ENCODE measurements around the gene MRPL34.

MRPL34 gene

DNA sequence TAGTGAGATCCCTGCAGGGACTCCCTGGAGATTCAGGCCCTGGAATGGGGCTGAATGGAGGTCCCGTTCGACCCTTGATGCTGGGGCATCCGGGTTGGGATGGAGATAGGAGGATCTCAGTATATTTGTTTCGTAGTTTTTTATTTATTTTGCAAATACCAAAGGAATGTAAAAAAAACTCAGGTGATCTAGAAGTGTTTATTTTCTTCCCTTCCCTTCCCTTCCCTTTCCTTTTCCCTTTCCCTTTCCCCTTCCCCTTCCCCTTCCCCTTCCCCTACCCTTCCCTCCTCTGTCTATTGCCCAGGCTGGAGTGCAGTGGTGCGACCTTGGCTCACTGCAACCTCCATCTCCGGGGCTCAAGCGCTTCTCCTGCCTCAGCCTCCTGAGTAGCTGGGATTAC lies 36.2 kb downstream of the MRPL34 start:
- no peak for DNase-seq

GRCh38 chr19:17346109-17346671 lies 40.5 kb downstream of the MRPL34 start:
- DNase-seq = peak; percentile 64 to 72

GRCh38 chr19:17347361-17347760 lies 41.7 kb downstream of the MRPL34 start:
- DNase-seq = no peak

DNA sequence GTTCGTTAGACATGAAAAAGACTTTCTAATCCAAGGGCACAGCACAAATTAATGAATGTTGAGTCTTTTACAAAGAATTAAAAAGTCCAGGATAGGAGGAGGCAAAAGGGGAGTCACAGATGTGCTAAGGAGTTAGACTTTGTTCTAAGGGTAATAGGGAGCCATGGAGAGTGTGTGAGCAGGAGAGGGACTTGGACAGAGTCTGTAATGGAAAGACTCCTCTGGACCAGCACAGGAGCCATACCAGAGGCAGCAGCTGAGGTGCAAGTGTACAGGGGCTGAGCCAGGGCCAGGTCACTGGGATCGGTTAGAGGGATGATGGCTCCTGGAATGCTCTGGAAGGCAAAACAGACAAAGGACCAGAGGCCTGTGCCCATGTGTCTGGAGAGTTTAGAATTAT lies 42.2 kb downstream of the MRPL34 start:
- no peak for DNase-seq

GRCh38 chr19:17348700-17349099 lies 43.0 kb downstream of the MRPL34 start:
- DNase-seq = no peak

DNA sequence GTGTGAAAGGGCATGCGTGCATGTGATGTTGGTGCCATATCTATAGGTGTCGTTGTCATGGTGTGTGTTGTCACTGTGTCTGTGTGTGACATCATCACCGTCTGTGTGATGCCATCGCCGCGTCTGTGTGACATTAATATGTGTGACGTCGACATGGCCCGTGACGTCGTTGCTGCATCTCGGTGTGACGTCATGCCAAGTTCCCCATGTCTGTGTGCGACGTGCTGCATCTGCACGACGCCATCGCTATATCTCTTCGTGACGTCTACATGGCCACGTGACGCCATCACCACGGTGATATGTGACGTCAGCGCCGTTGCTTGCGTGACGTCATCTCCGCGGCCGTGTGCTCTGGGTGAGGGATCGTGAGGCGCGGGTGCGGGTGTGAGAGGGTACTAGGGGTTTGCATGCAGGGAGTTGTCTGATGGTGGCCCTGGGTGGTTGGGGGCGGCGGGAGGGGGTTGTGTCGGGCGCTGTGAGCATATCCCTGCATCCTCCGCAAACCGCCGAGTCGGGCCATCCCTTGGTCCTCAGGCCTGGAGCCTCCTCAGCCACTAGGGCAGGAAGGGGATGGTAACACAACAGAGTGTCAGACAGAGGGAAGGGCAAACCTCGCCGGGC lies 46.3 kb downstream of the MRPL34 start:
- DNase-seq = no peak

DNA sequence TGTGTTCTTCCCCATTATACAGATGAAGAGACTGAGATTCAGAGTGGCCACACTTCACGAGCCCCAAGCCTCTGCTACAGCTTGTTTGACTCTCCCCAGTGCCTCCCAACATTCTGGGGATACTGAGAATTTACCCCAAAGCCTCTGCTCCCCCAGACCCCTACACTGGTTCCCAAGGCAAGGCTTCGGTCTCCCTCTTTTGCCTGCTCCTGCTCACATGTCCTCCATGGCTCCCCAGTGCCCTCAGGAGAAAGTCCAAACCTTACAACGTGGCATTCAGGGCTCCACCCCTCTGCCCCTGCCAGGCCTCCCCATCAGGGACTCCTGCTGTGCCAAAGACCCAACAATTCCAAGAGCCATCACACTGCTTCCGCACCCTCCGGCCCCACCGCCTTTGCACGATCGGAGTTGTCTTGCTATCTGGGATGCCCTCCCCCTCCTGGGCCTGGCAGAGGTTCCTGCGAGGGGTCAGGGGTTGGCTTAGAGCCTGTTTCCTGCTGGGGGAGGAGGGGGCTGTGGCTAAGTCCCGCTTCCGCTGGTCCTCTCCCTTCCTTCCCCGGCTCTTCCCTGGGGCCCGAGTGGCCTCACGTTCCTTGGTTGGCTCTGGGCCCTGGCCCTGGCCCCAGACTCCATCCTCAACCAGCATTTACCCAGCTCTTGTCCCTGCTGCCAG lies 47.1 kb downstream of the MRPL34 start:
- DNase-seq = no peak

DNA sequence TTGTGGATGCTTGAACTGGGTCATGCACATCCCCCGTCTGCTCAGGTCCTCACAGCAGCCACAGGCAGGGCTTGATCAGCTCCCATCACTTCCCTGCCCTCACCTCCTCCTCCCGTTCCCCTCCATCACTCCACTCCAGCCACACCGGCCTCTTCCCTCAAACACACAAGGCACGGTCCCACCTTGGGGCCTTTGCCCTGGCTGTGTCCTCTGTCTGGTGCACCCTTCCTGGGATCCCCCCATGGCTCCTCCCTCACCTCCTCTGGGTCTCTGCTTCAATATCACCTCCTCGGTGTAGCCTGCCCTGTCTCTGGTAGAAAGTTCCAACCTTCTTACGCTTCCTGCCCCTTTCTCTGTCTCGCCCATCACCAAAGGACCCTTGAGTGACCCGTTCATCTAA lies 47.7 kb downstream of the MRPL34 start:
- no peak for DNase-seq

All from inflammatory macrophage (primary cell).